ENCODE data around the gene DENND2C.

Gene DENND2C, protein sequence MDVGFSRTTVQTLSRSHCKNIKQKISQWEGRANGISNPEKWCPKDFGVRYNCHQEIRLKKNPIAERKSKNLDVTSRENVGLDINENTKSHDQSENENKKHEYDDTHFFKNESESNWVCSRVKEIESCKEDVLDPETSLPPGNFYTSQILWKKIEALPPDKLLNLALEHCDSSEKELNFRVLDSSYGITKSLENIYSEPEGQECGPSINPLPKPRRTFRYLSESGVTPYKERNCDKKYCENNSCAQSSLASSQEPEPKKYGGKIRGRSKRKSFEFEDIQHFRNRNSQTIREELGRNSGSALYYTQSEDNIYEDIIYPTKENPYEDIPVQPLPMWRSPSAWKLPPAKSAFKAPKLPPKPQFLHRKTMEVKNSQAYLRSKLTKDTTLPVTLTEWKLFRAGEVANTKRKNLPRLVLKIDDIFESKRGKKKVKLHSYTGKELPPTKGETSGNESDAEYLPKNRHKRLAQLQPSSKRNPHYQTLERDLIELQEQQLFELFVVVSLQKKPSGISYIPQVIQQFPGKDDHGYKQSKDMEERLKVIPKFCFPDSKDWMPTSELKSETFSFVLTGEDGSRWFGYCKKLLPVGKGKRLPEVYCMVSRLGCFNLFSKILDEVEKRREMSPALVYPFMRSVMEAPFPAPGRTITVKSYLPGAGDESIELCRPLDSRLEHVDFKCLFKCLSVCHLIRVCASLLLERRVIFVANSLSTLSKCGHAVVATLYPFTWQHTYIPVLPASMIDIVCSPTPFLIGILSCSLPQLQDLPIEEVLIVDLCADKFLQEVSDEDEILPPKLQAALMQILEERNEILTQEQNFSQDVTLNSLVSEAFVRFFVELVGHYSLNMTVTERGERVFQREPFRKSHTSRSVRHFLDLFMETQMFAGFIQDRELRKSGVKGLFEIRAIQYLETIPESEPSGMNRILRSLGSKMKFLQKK

GRCh38 chr1:114669562-114670082, at the start of gene DENND2C:
DENND2C (minus strand) TSS chr1:114670049; CDS start chr1:114625984, 44,065 bp downstream.
- no peak for DNase-seq (ENCODE audit: low read depth, low spot score)
- H3K4me3 ChIP-seq (ENCODE audit: low read depth, low read length) = peak within 1 kb of the TSS; percentile 79
- CTCF ChIA-PET = interaction anchor here (0.6 to 7.2 kb wide), 5 partner anchors 9 to 387 kb away, joined by 3 to 63 read pairs (median 6); partner anchors contain the start of gene AMPD1
- TF ChIP-seq CTCF (IDR thresholded peaks at IDR 0.05; ENCODE audit: insufficient read depth, low read length, missing control alignments) = peak; percentile 19
- POLR2A ChIA-PET = no interaction called here

DNA sequence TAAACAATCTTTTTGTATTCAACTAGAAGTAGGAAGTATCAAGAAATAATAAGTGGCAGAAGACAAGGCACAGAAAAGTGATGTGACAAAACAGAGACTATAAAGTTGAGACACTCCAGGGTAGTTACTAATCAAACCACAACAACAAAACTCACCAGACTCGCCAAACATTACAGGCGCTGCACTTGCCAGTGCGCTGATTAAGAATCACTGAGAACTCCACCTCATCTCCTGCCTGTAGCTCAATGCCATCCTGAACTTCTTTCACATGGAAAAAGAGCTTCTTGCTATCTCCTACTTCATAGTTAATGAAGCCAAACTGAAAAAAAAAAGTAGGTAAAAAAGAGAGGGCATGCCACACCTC, 49.6 kb upstream of the DENND2C start:
- POLR2A ChIA-PET = interaction anchor here (0.8 kb wide), 1 partner anchor 37 kb away, joined by 3 read pairs; no protein-coding TSS in a partner anchor
- CTCF ChIA-PET = interaction anchor here (1.5 kb wide), 1 partner anchor 11 kb away, joined by 4 read pairs; no protein-coding TSS in a partner anchor
- H3K4me3 ChIP-seq (ENCODE audit: low read depth, low read length) = no peak overlapping the region
- no peak for DNase-seq (ENCODE audit: low read depth, low spot score)
- TF ChIP-seq CTCF (IDR thresholded peaks at IDR 0.05; ENCODE audit: insufficient read depth, low read length, missing control alignments) = no peak

DNA sequence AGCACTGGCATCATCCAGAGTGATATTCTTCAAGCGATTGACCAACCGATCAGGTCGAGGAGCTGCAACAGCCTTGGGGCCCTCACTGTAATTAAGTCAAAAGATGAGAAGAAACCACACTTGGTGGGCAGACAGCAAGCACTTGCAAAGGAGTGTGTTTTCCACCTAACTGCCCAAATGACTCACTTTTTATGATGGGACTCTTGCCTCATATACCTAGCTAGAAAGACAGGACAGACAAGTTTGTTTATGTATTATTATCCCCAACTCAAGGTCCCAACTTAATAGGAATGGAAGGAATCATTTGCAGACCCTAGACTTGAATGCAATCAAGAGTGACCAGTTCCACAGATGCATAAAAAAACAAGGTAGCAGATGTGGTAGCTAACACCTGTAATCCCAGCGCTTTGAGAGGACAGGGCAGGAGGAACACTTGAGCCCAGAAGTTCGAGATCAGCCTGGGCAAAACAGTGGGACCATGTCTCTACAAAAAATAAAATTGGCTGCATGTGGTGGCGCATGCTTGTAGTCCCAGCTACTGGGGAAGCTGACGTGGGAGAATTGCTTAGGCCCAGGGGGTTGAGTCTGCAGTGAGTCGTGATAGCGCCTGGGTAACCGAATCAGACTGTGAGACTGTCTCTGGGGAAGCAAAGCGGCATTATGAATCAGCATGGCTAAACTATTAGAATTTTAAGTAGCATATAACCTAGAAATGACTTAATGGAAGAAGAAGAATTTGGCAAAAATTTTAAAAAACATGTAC, 49.0 kb upstream of the DENND2C start:
- no peak overlapping the region for H3K4me3 ChIP-seq (ENCODE audit: low read depth, low read length)
- peak; percentile 28 for DNase-seq (ENCODE audit: low read depth, low spot score)
- CTCF ChIA-PET = interaction anchor here (1.5 kb wide), 1 partner anchor 12 kb away, joined by 4 read pairs; no protein-coding TSS in a partner anchor
- POLR2A ChIA-PET = no interaction called here
- TF ChIP-seq CTCF (IDR thresholded peaks at IDR 0.05; ENCODE audit: insufficient read depth, low read length, missing control alignments) = no peak

DNA sequence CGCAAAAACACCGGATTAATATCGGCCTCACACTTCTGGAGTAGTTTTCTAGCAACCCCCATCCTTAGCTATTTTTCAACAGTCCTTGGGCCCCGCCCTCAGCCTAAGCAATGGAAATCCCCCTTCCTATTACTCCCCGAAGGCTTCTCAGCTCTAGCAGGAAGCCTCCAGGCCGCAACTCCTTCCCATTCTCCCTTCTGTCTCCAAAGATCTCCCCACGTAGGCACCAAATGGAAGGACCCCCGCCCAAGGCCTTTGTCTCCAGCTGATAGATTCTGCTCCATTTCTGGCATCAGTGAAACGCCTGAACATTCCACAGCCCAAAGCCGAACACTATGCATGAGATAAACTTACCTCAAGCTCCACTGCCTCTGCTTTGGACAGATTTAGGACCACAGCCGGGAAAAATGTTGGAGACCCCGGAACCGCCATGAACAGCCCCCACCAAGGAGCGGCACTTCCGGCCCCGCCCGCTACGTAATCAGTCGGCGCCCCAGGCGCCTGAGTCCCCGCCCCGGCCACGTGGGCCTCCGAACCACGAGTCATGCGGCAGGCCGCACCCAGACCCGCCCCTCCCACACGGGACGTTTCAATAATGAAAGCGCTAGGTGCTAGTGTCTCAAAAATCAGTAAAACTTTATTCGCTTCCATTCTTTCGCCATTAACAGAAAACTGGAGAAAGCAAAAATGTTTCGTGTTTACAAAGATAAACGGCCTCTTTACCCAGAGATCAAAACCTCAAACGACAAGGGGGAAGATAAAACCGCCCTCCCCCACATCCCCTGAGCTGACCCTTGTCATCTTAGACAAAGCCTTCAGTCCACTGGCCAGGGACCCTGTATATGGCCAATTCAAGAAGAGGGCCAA, 46.7 kb upstream of the DENND2C start, which contains the start of gene NRAS:
Gene NRAS (minus strand): TSS at position 468 of the 867 bp plus-strand sequence. CDS start 611 bp downstream, outside the sequence.
- peak; percentile 51 for DNase-seq (ENCODE audit: low read depth, low spot score)
- ChIA-PET POLR2A (no interaction called here), CTCF (interaction anchor here (0.8 to 2.9 kb wide), 3 partner anchors 47 to 371 kb away, joined by 3 to 10 read pairs (median 3); partner anchors contain the start of gene DENND2C)
- H3K4me3 ChIP-seq (ENCODE audit: low read depth, low read length) = peak within 1 kb of the TSS; percentile 93
- no peak for TF ChIP-seq CTCF (IDR thresholded peaks at IDR 0.05; ENCODE audit: insufficient read depth, low read length, missing control alignments)

DNA sequence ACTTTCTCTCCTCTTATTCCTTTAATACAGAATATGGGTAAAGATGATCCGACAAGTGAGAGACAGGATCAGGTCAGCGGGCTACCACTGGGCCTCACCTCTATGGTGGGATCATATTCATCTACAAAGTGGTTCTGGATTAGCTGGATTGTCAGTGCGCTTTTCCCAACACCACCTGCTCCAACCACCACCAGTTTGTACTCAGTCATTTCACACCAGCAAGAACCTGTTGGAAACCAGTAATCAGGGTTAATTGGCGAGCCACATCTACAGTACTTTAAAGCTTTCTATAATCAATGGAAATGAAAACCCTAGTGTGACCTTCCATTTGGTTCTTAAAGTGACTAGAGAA, 46.1 kb upstream of the DENND2C start:
- CTCF ChIA-PET = interaction anchor here (0.8 to 2.9 kb wide), 5 partner anchors 13 to 396 kb away, joined by 3 to 10 read pairs (median 3); partner anchors contain the start of gene DENND2C
- DNase-seq (ENCODE audit: low read depth, low spot score) = no peak
- H3K4me3 ChIP-seq (ENCODE audit: low read depth, low read length) = peak overlapping the region; percentile 93
- no peak for TF ChIP-seq CTCF (IDR thresholded peaks at IDR 0.05; ENCODE audit: insufficient read depth, low read length, missing control alignments)
- POLR2A ChIA-PET = no interaction called here

Data from AG04449 (cell line).